ENCODE measurements around the gene ARPC5. TPM values are rescaled to one million over a fixed set of nuclear protein-coding genes. Genes with fewer than 3 reads are reported as not detected.
A peak's percentile ranks its signal among the peaks of the same experiment; 100 is the strongest.

Gene ARPC5
- total and polyA plus RNA-seq, 7 experiments from 2014 or later, result 49.9 to 525 (median 105) TPM

DNA sequence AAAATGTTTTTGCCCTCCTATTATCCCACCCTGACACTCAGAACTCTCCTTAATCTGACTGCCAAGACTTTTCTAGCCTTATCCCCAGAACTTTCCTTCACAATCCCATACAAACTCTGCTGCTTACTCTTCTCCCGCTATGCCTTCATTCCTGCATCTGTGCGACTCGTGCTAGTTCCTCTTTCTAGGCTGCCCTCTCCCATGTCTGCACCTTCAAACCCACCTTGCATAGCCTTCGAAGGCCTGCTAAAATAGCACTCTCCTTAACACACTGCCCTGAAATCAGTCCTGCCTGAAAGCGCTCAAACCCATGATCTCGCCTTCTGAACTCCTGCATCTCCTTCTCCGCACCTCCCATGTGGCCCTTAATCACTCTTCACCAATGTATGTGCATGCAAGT is 42.9 kb downstream of the ARPC5 start:
- intact Hi-C loops (cut with micrococcal nuclease), result loop anchor here in 1 of 2 donors (5.0 kb wide), 1 partner anchor 250 kb away; no protein-coding TSS in a partner anchor
- H3K27me3 ChIP-seq (ENCODE audit: control insufficient read depth in 2 of 2, insufficient read depth in 2 of 2, low read length in 2 of 2), result no peaks in the 10 kb centered on the region
- Mint-ChIP-seq H3K27me3 (peaks cover 0 to 7% (median 0%) of the 10 kb centered on the region in 5 donors), H3K4me3 (no peak overlapping the region), H3K36me3 (peaks cover 0 to 7% (median 0%) of the 10 kb centered on the region in 5 donors), H3K9me3 (no peaks in the 10 kb centered on the region), H3K4me1 (peaks cover 0 to 46% (median 19%) of the 10 kb centered on the region in 7 donors), H3K27ac (peak overlapping the region in 3 of 9 donors; percentile 9 to 73 (median 17))
- H3K9me3 ChIP-seq (ENCODE audit: control insufficient read depth in 2 of 3, low read length in 3 of 3), result no peaks in the 10 kb centered on the region
- ATAC-seq (no peak), DNase-seq (no peak)
- CTCF ChIA-PET, result no interaction called here
- POLR2A ChIA-PET, result no interaction called here
- H3K4me1 ChIP-seq (ENCODE audit: control insufficient read depth in 2 of 2, insufficient read depth in 2 of 2, low read length in 2 of 2), result peaks cover 3 to 9% of the 10 kb centered on the region in 2 donors
- no peak overlapping the region for H3K27ac ChIP-seq (ENCODE audit: low read depth, low read length)
- no peak overlapping the region for H3K4me3 ChIP-seq (ENCODE audit: low read length)
- no peaks in the 10 kb centered on the region for H3K36me3 ChIP-seq (ENCODE audit: control insufficient read depth in 2 of 3, insufficient read depth in 3 of 3, low read length in 3 of 3)

DNA sequence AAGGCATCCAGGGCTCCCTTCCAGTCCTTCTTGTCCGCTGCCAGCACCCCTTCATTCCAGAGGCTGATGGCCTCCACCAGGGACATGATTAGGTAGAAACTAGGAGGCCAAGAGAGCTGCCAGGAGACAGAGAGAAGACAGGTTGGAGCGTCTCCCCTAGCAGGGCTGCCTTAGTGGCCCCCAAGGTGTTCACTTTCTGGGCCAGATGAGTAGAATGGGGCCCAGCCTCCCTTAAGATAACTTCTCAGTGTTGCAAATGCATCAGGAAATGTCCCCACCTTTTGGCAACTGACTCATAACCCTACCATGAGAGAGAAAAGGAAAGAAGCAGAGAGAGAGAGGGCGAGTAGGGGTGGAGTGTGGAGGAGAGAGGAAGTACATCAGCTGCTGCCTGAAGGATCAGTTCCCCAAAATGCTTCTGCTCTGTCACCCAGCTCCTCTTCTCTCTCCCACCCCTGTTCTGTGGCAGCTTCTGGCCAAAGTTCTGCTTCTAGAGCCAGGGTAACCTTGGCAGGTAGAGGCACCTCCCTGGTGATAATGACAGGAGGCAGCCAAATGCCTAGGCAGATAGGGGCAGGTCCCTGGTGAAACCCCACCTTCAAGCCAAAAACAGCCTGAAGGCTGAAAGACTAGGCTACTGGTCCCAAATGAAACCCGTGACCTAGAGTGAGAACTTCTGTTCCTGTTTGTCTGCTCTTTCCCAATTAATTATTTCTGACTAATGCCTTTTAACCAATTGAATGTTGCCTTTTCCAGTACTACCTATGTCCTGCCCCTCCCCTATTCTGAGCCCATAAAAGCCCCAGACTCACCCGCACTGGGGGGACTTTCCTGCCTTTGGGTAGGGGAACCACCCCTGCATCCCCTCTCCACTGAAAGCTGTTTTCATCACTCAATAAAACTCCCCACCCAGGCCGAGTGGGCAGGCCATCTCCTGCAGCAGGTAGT is 45.1 kb downstream of the ARPC5 start, which contains the start of gene NCF2:
TSS of gene NCF2 (minus strand) at position 216 of the 948 bp plus-strand sequence. CDS start at position 86, 130 bp downstream.
- H3K9me3 ChIP-seq (ENCODE audit: control insufficient read depth in 2 of 3, low read length in 3 of 3), result no peaks in the 10 kb centered on the region

DNA sequence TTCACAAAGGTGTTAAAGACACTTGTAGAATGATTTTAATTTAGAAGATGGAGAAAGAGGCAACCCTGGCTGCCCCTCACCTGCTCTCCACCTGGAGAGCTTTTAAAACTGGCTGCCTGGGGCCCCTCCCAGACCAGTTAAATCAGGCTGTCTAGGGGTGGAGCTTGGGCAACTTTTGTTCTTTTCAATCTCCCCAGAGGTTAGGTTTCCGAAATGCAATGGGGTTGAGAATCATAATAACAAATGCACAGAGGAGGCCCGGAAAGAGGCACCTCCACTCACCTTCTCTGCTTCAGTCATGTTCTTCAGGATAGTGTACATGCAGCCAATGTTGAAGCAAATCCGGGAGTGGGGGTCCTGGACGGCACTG is 45.7 kb downstream of the ARPC5 start:
- Mint-ChIP-seq H3K4me1 (peaks cover 0 to 49% (median 19%) of the 10 kb centered on the region in 7 donors), H3K4me3 (peak overlapping the region in 3 of 10 donors; percentile 10 to 81 (median 25)), H3K27me3 (peaks cover 0 to 5% (median 0%) of the 10 kb centered on the region in 5 donors), H3K9me3 (peaks cover 0 to 2% (median 0%) of the 10 kb centered on the region in 11 donors), H3K27ac (peak overlapping the region in 2 of 9 donors; percentile 57 to 87), H3K36me3 (peaks cover 0 to 12% (median 0%) of the 10 kb centered on the region in 5 donors)
- DNase-seq (no peak), ATAC-seq (no peak)
- no peaks in the 10 kb centered on the region for H3K27me3 ChIP-seq (ENCODE audit: control insufficient read depth in 2 of 2, insufficient read depth in 2 of 2, low read length in 2 of 2)
- H3K27ac ChIP-seq (ENCODE audit: low read depth, low read length), result no peak overlapping the region
- H3K36me3 ChIP-seq (ENCODE audit: control insufficient read depth in 2 of 3, insufficient read depth in 3 of 3, low read length in 3 of 3), result no peaks in the 10 kb centered on the region
- no peak overlapping the region for H3K4me3 ChIP-seq (ENCODE audit: low read length)
- CTCF ChIA-PET, result interaction anchor here (1.1 kb wide), 1 partner anchor 9 kb away, joined by 3 read pairs; no protein-coding TSS in a partner anchor
- intact Hi-C loops (cut with micrococcal nuclease), result loop anchor here in 1 of 2 donors (1.0 to 5.0 kb wide), 4 partner anchors 45 to 252 kb away; partner anchors contain the start of gene ARPC5
- POLR2A ChIA-PET, result no interaction called here
- H3K4me1 ChIP-seq (ENCODE audit: control insufficient read depth in 2 of 2, insufficient read depth in 2 of 2, low read length in 2 of 2), result peaks cover 3 to 9% of the 10 kb centered on the region in 2 donors
- H3K9me3 ChIP-seq (ENCODE audit: control insufficient read depth in 2 of 3, low read length in 3 of 3), result no peaks in the 10 kb centered on the region

More for the DNA sequence above, 45.1 kb downstream of the ARPC5 start, which contains the start of gene NCF2:
- intact Hi-C loops (cut with micrococcal nuclease), result loop anchor here in 1 of 2 donors (1.0 to 5.0 kb wide), 3 partner anchors 45 to 252 kb away; partner anchors contain the start of gene ARPC5
- ChIA-PET POLR2A (interaction anchor here (1.1 kb wide), 1 partner anchor 9 kb away, joined by 3 read pairs; no protein-coding TSS in a partner anchor), CTCF (interaction anchor here (1.1 kb wide), 1 partner anchor 8 kb away, joined by 3 read pairs; no protein-coding TSS in a partner anchor)
- peak in 1 of 9 donors; percentile 46 for DNase-seq
- H3K4me3 ChIP-seq (ENCODE audit: low read length), result no peak within 1 kb of the TSS
- H3K27ac Mint-ChIP-seq, result peak within 1 kb of the TSS in 4 of 9 donors; percentile 36 to 87 (median 64)
- peaks cover 0 to 44% (median 19%) of the 10 kb centered on the region in 7 donors for H3K4me1 Mint-ChIP-seq
- no peaks in the 10 kb centered on the region for H3K27me3 ChIP-seq (ENCODE audit: control insufficient read depth in 2 of 2, insufficient read depth in 2 of 2, low read length in 2 of 2)
- H3K36me3 ChIP-seq (ENCODE audit: control insufficient read depth in 2 of 3, insufficient read depth in 3 of 3, low read length in 3 of 3), result no peaks in the 10 kb centered on the region
- peak; percentile 90 for ATAC-seq
- peaks cover 0 to 12% (median 0%) of the 10 kb centered on the region in 5 donors for H3K36me3 Mint-ChIP-seq
- H3K27me3 Mint-ChIP-seq, result peaks cover 0 to 5% (median 0%) of the 10 kb centered on the region in 5 donors
- no peaks in the 10 kb centered on the region for H3K9me3 Mint-ChIP-seq
- peaks cover 3 to 9% of the 10 kb centered on the region in 2 donors for H3K4me1 ChIP-seq (ENCODE audit: control insufficient read depth in 2 of 2, insufficient read depth in 2 of 2, low read length in 2 of 2)
- H3K27ac ChIP-seq (ENCODE audit: low read depth, low read length), result no peak within 1 kb of the TSS
- peak within 1 kb of the TSS in 5 of 10 donors; percentile 20 to 81 (median 25) for H3K4me3 Mint-ChIP-seq

DNA sequence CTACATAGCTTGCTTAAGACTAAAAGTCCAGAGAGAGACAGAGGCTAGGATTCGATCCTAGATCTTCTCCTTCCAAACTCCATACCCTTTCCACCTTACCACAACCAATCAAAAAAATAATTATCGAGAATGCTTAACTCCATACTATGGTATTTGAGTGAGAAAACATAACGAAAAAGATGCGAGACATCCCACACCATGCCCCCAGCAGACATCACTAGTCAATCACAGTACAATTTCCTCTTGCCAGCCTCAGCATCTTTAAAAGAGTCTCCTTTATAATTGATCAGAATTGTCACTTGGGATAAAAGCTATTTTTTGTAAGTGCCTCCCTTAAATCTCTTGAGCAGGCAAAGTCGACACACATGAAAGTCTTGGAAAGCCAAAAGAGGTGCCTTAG is 46.2 kb downstream of the ARPC5 start:
- no peak for DNase-seq
- peaks cover 0 to 2% (median 0%) of the 10 kb centered on the region in 11 donors for H3K9me3 Mint-ChIP-seq
- H3K4me1 ChIP-seq (ENCODE audit: control insufficient read depth in 2 of 2, insufficient read depth in 2 of 2, low read length in 2 of 2), result peaks cover 3 to 9% of the 10 kb centered on the region in 2 donors
- no peaks in the 10 kb centered on the region for H3K36me3 ChIP-seq (ENCODE audit: control insufficient read depth in 2 of 3, insufficient read depth in 3 of 3, low read length in 3 of 3)
- H3K4me1 Mint-ChIP-seq, result peaks cover 0 to 53% (median 19%) of the 10 kb centered on the region in 7 donors
- no peaks in the 10 kb centered on the region for H3K27me3 ChIP-seq (ENCODE audit: control insufficient read depth in 2 of 2, insufficient read depth in 2 of 2, low read length in 2 of 2)
- CTCF ChIA-PET, result interaction anchor here (1.1 kb wide), 1 partner anchor 9 kb away, joined by 3 read pairs; no protein-coding TSS in a partner anchor
- H3K27ac ChIP-seq (ENCODE audit: low read depth, low read length), result no peak overlapping the region
- no peak overlapping the region for H3K4me3 ChIP-seq (ENCODE audit: low read length)
- peaks cover 0 to 5% (median 0%) of the 10 kb centered on the region in 5 donors for H3K27me3 Mint-ChIP-seq
- H3K9me3 ChIP-seq (ENCODE audit: control insufficient read depth in 2 of 3, low read length in 3 of 3), result no peaks in the 10 kb centered on the region
- peaks cover 0 to 15% (median 0%) of the 10 kb centered on the region in 5 donors for H3K36me3 Mint-ChIP-seq
- peak overlapping the region in 3 of 10 donors; percentile 21 to 81 (median 47) for H3K4me3 Mint-ChIP-seq
- peak overlapping the region in 4 of 9 donors; percentile 27 to 87 (median 64) for H3K27ac Mint-ChIP-seq
- no peak for ATAC-seq
- POLR2A ChIA-PET, result interaction anchor here (0.5 kb wide), 1 partner anchor 1981 kb away, joined by 3 read pairs; no protein-coding TSS in a partner anchor
- intact Hi-C loops (cut with micrococcal nuclease), result loop anchor here in 1 of 2 donors (2.0 kb wide), 1 partner anchor 47 kb away; no protein-coding TSS in a partner anchor

DNA sequence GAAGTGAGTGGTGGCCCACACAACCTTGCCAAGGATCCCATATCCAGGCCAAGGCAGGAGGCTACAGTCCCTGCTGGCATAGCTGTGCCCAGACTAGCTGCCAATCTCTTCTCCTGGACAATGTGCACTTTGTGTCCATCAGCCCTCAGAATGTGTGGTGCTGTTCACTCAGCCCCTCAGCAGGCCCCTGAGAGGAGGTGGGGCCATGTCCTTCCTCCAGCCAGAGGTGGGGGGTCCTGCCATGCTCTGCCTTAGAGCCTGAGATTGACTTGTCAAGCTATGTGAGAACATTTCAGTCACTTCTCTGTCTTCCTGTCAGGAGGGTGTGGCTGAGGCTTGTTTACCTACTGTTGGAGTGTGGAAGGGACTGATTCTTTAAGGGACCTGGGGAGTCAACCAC is 46.8 kb downstream of the ARPC5 start:
- ChIA-PET POLR2A (interaction anchor here (0.5 kb wide), 1 partner anchor 1982 kb away, joined by 3 read pairs; no protein-coding TSS in a partner anchor), CTCF (no interaction called here)
- intact Hi-C loops (cut with micrococcal nuclease), result loop anchor here in 1 of 2 donors (2.0 kb wide), 1 partner anchor 46 kb away; no protein-coding TSS in a partner anchor
- H3K27ac ChIP-seq (ENCODE audit: low read depth, low read length), result no peak overlapping the region
- ATAC-seq (no peak), DNase-seq (no peak)
- H3K9me3 Mint-ChIP-seq, result peaks cover 0 to 2% (median 0%) of the 10 kb centered on the region in 11 donors
- H3K4me1 Mint-ChIP-seq, result peaks cover 0 to 53% (median 19%) of the 10 kb centered on the region in 7 donors
- no peaks in the 10 kb centered on the region for H3K36me3 ChIP-seq (ENCODE audit: control insufficient read depth in 2 of 3, insufficient read depth in 3 of 3, low read length in 3 of 3)
- no peak overlapping the region for H3K4me3 ChIP-seq (ENCODE audit: low read length)
- peak overlapping the region in 7 of 9 donors; percentile 14 to 87 (median 60) for H3K27ac Mint-ChIP-seq
- H3K4me3 Mint-ChIP-seq, result peak overlapping the region in 5 of 10 donors; percentile 5 to 81 (median 7)
- H3K4me1 ChIP-seq (ENCODE audit: control insufficient read depth in 2 of 2, insufficient read depth in 2 of 2, low read length in 2 of 2), result peaks cover 3 to 9% of the 10 kb centered on the region in 2 donors
- H3K27me3 Mint-ChIP-seq, result peaks cover 0 to 5% (median 0%) of the 10 kb centered on the region in 5 donors
- H3K36me3 Mint-ChIP-seq, result peaks cover 0 to 15% (median 0%) of the 10 kb centered on the region in 5 donors
- H3K27me3 ChIP-seq (ENCODE audit: control insufficient read depth in 2 of 2, insufficient read depth in 2 of 2, low read length in 2 of 2), result no peaks in the 10 kb centered on the region
- no peaks in the 10 kb centered on the region for H3K9me3 ChIP-seq (ENCODE audit: control insufficient read depth in 2 of 3, low read length in 3 of 3)

DNA sequence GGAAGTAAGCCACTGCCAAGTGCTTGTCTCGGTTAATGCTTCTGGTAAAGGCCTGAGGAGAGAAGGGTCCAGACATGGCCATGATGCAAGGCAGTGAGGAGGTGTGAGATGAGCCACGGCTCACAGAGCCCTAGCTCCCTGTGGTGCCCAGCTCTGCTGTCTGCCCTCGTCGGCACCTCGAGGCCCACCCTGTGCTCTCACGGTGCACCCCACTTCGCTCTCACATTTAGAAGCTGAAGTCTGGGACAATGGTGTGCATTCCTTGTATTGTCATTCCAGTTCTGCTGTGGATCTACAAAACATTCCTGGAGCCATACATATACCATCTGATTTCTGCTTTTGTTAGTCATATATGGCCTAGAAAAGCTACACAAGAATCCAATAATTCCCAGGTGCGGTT is 48.7 kb downstream of the ARPC5 start:
- POLR2A ChIA-PET, result no interaction called here

More for the DNA sequence above, 48.7 kb downstream of the ARPC5 start:
- Mint-ChIP-seq H3K4me3 (no peak overlapping the region), H3K4me1 (peaks cover 0 to 48% (median 16%) of the 10 kb centered on the region in 7 donors), H3K36me3 (peaks cover 0 to 13% (median 0%) of the 10 kb centered on the region in 5 donors), H3K27ac (no peak overlapping the region), H3K27me3 (no peaks in the 10 kb centered on the region), H3K9me3 (peaks cover 0 to 2% (median 0%) of the 10 kb centered on the region in 11 donors)
- H3K27me3 ChIP-seq (ENCODE audit: control insufficient read depth in 2 of 2, insufficient read depth in 2 of 2, low read length in 2 of 2), result no peaks in the 10 kb centered on the region
- intact Hi-C loops (cut with micrococcal nuclease), result no loop called here
- DNase-seq (no peak), ATAC-seq (no peak)
- no peaks in the 10 kb centered on the region for H3K36me3 ChIP-seq (ENCODE audit: control insufficient read depth in 2 of 3, insufficient read depth in 3 of 3, low read length in 3 of 3)
- CTCF ChIA-PET, result interaction anchor here (0.6 kb wide), 1 partner anchor 329 kb away, joined by 3 read pairs; no protein-coding TSS in a partner anchor
- H3K4me3 ChIP-seq (ENCODE audit: low read length), result no peak overlapping the region
- no peaks in the 10 kb centered on the region for H3K9me3 ChIP-seq (ENCODE audit: control insufficient read depth in 2 of 3, low read length in 3 of 3)
- H3K27ac ChIP-seq (ENCODE audit: low read depth, low read length), result no peak overlapping the region
- peaks cover 3 to 9% of the 10 kb centered on the region in 2 donors for H3K4me1 ChIP-seq (ENCODE audit: control insufficient read depth in 2 of 2, insufficient read depth in 2 of 2, low read length in 2 of 2)
